ENCODE measurements around the gene SLC9A1. TPM values are rescaled to one million over a fixed set of nuclear protein-coding genes. Genes with fewer than 3 reads are reported as not detected.

The SLC9A1 gene
- total RNA-seq, 2 experiments from 2014 or later = 14.2 to 19.0 TPM

- H3K4me1 ChIP-seq (ENCODE audit: insufficient read depth, low read length) = no peaks in the 10 kb centered on the region
- H3K36me3 ChIP-seq (ENCODE audit: insufficient read depth, low read length) = no peaks in the 10 kb centered on the region
- Mint-ChIP-seq H3K4me3 (no peak overlapping the region), H3K4me1 (ENCODE audit: low read depth) (no peaks in the 10 kb centered on the region), H3K36me3 (ENCODE audit: low read depth) (no peaks in the 10 kb centered on the region), H3K9me3 (no peaks in the 10 kb centered on the region), H3K27me3 (no peaks in the 10 kb centered on the region), H3K27ac (no peak overlapping the region)
- ChIA-PET CTCF (interaction anchor here (2.8 kb wide), 1 partner anchor 32 kb away, joined by 9 read pairs; no protein-coding TSS in a partner anchor), POLR2A (no interaction called here)
- TF ChIP-seq CTCF (IDR thresholded peaks at IDR 0.05) = no peak
- H3K9me3 ChIP-seq (ENCODE audit: control insufficient read depth in 1 of 2, insufficient read depth in 1 of 2, low read length in 2 of 2) = no peaks in the 10 kb centered on the region
- no peak for DNase-seq
- no peak overlapping the region for H3K4me3 ChIP-seq (ENCODE audit: low read length)
- intact Hi-C loops (cut with DNase I, micrococcal nuclease) = no loop called here
- no peak for ATAC-seq (ENCODE audit: poor library complexity)
- no peaks in the 10 kb centered on the region for H3K27me3 ChIP-seq (ENCODE audit: control insufficient read depth in 1 of 2, insufficient read depth in 2 of 2, low read length in 2 of 2)
- no peak overlapping the region for H3K27ac ChIP-seq (ENCODE audit: low read depth in 1 of 2, low read length in 2 of 2)
Observed at GRCh38 chr1:27077968-27078367, 77.0 kb downstream of the SLC9A1 start.

- ATAC-seq (ENCODE audit: poor library complexity) (no peak), DNase-seq (no peak)
- Histone ChIP-seq H3K27ac (ENCODE audit: low read depth in 1 of 2, low read length in 2 of 2) (no peak overlapping the region), H3K9me3 (ENCODE audit: control insufficient read depth in 1 of 2, insufficient read depth in 1 of 2, low read length in 2 of 2) (no peaks in the 10 kb centered on the region), H3K27me3 (ENCODE audit: control insufficient read depth in 1 of 2, insufficient read depth in 2 of 2, low read length in 2 of 2) (peaks cover 0 to under 1% of the 10 kb centered on the region in 2 experiments), H3K4me3 (ENCODE audit: low read length) (no peak overlapping the region), H3K4me1 (ENCODE audit: insufficient read depth, low read length) (no peaks in the 10 kb centered on the region), H3K36me3 (ENCODE audit: insufficient read depth, low read length) (no peaks in the 10 kb centered on the region)
- no peak overlapping the region for H3K4me3 Mint-ChIP-seq
- H3K27ac Mint-ChIP-seq = no peak overlapping the region
- no peaks in the 10 kb centered on the region for H3K4me1 Mint-ChIP-seq (ENCODE audit: low read depth)
- no peak for TF ChIP-seq CTCF (IDR thresholded peaks at IDR 0.05)
- no peaks in the 10 kb centered on the region for H3K9me3 Mint-ChIP-seq
- intact Hi-C loops (cut with DNase I, micrococcal nuclease) = no loop called here
- ChIA-PET CTCF (interaction anchor here (2.8 kb wide), 1 partner anchor 31 kb away, joined by 9 read pairs; no protein-coding TSS in a partner anchor), POLR2A (interaction anchor here (1.2 kb wide), 1 partner anchor 21 kb away, joined by 4 read pairs; no protein-coding TSS in a partner anchor)
- no peaks in the 10 kb centered on the region for H3K27me3 Mint-ChIP-seq
- no peaks in the 10 kb centered on the region for H3K36me3 Mint-ChIP-seq (ENCODE audit: low read depth)
Observed at GRCh38 chr1:27076803-27077202, 78.1 kb downstream of the SLC9A1 start.

GRCh38 chr1:27074175-27074780 is 80.6 kb downstream of the SLC9A1 start:
- intact Hi-C loops (cut with DNase I, micrococcal nuclease) = no loop called here
- ChIA-PET CTCF (no interaction called here), POLR2A (no interaction called here)
- Mint-ChIP-seq H3K36me3 (ENCODE audit: low read depth) (no peaks in the 10 kb centered on the region), H3K4me3 (no peak overlapping the region), H3K9me3 (no peaks in the 10 kb centered on the region), H3K27me3 (no peaks in the 10 kb centered on the region), H3K27ac (no peak overlapping the region), H3K4me1 (ENCODE audit: low read depth) (no peaks in the 10 kb centered on the region)
- peak in 2 of 14 experiments; percentile 15 to 28 for DNase-seq
- H3K9me3 ChIP-seq (ENCODE audit: control insufficient read depth in 1 of 2, insufficient read depth in 1 of 2, low read length in 2 of 2) = peaks cover 0 to 4% of the 10 kb centered on the region in 2 experiments
- TF ChIP-seq CTCF (IDR thresholded peaks at IDR 0.05) = no peak
- no peak for ATAC-seq (ENCODE audit: poor library complexity)
- H3K27ac ChIP-seq (ENCODE audit: low read depth in 1 of 2, low read length in 2 of 2) = no peak overlapping the region
- H3K27me3 ChIP-seq (ENCODE audit: control insufficient read depth in 1 of 2, insufficient read depth in 2 of 2, low read length in 2 of 2) = peaks cover 0 to 2% of the 10 kb centered on the region in 2 experiments
- H3K36me3 ChIP-seq (ENCODE audit: insufficient read depth, low read length) = no peaks in the 10 kb centered on the region
- no peak overlapping the region for H3K4me3 ChIP-seq (ENCODE audit: low read length)
- no peaks in the 10 kb centered on the region for H3K4me1 ChIP-seq (ENCODE audit: insufficient read depth, low read length)
